ENCODE results near the gene SLC39A1. TPM values are rescaled to one million over a fixed set of nuclear protein-coding genes. Genes with fewer than 3 reads are reported as not detected.
A peak's percentile ranks its signal among the peaks of the same experiment; 100 is the strongest.

Gene SLC39A1
- total RNA-seq, 1 experiment from 2014 or later = 204 TPM

DNA sequence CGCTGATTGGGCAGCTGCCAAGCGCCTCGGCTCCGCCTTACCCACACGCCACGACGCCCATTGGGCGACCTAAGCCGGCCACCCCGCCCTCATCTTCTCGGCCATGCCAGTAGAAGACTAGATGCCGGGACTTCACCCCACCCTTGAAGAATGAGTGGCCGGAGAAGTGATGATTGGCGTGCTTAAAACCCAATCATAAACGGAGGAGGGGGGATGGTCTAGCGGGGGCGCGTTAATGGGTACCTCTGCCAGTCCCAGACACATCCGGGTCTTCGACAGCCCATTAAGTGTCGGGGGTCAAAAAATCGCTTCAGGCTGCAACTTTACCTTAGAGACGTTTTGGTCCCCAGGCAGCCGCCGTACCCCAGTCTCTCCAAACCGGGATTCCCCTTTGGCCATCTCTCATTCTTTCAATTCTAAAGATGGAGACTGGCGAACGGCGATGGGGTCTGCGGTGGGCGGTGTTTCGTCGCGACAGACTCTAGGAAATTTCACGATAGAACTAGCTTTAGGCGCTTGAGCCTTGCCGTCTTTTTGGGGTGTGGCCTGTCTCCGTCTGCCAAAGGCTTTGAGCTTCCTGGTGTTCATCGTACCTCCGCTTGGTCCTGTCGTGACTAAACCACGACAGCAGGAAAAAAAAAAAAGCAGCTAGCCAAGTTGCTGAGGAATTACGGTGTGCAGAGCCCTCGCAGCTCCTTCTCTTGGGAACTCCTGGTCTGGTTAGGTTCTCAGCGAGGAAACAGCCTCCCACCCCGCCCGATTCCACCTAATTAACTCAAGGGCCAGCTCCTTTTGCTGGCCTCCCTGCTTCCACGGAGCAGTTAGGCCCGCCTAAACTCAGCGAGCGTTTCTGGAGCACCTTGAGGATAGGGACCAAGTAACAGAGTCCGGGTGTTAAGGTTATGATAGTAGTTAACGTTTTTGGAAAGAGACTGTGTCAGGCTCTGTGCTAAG lies 40.1 kb downstream of the SLC39A1 start, which contains the start of gene GATAD2B (continued):
- TF ChIP-seq, protein P1, sequence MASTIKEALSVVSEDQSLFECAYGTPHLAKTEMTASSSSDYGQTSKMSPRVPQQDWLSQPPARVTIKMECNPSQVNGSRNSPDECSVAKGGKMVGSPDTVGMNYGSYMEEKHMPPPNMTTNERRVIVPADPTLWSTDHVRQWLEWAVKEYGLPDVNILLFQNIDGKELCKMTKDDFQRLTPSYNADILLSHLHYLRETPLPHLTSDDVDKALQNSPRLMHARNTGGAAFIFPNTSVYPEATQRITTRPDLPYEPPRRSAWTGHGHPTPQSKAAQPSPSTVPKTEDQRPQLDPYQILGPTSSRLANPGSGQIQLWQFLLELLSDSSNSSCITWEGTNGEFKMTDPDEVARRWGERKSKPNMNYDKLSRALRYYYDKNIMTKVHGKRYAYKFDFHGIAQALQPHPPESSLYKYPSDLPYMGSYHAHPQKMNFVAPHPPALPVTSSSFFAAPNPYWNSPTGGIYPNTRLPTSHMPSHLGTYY (CRISPR knock-in tag; IDR thresholded peaks at IDR 0.05) = no peak
- TF ChIP-seq, protein P2, sequence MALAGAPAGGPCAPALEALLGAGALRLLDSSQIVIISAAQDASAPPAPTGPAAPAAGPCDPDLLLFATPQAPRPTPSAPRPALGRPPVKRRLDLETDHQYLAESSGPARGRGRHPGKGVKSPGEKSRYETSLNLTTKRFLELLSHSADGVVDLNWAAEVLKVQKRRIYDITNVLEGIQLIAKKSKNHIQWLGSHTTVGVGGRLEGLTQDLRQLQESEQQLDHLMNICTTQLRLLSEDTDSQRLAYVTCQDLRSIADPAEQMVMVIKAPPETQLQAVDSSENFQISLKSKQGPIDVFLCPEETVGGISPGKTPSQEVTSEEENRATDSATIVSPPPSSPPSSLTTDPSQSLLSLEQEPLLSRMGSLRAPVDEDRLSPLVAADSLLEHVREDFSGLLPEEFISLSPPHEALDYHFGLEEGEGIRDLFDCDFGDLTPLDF (CRISPR knock-in tag; IDR thresholded peaks at IDR 0.05) = no peak
- peak; percentile 66 for TF ChIP-seq SP1 (CRISPR knock-in tag; conservative IDR thresholded peaks at IDR 0.05)
- TF ChIP-seq HMGA2 (CRISPR knock-in tag; IDR thresholded peaks at IDR 0.05) = no peak
- TF ChIP-seq, protein P3, sequence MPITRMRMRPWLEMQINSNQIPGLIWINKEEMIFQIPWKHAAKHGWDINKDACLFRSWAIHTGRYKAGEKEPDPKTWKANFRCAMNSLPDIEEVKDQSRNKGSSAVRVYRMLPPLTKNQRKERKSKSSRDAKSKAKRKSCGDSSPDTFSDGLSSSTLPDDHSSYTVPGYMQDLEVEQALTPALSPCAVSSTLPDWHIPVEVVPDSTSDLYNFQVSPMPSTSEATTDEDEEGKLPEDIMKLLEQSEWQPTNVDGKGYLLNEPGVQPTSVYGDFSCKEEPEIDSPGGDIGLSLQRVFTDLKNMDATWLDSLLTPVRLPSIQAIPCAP (CRISPR knock-in tag; IDR thresholded peaks at IDR 0.05) = no peak
- TF ChIP-seq ZNF121 (CRISPR knock-in tag; IDR thresholded peaks at IDR 0.05) = no peak
- TF ChIP-seq FOXP1 (CRISPR knock-in tag; IDR thresholded peaks at IDR 0.05; ENCODE audit: borderline replicate concordance) = no peak
- TF ChIP-seq, protein P4, sequence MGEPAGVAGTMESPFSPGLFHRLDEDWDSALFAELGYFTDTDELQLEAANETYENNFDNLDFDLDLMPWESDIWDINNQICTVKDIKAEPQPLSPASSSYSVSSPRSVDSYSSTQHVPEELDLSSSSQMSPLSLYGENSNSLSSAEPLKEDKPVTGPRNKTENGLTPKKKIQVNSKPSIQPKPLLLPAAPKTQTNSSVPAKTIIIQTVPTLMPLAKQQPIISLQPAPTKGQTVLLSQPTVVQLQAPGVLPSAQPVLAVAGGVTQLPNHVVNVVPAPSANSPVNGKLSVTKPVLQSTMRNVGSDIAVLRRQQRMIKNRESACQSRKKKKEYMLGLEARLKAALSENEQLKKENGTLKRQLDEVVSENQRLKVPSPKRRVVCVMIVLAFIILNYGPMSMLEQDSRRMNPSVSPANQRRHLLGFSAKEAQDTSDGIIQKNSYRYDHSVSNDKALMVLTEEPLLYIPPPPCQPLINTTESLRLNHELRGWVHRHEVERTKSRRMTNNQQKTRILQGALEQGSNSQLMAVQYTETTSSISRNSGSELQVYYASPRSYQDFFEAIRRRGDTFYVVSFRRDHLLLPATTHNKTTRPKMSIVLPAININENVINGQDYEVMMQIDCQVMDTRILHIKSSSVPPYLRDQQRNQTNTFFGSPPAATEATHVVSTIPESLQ (CRISPR knock-in tag; IDR thresholded peaks at IDR 0.05) = no peak
- TF ChIP-seq PRRX2 (CRISPR knock-in tag; IDR thresholded peaks at IDR 0.05) = no peak
- TF ChIP-seq CREM (CRISPR knock-in tag; IDR thresholded peaks at IDR 0.05) = no peak
- TF ChIP-seq GABPB1 (CRISPR knock-in tag; IDR thresholded peaks at IDR 0.05) = 0 out of 2 replicates have a peak, but pooled peaks have one; percentile 29
- TF ChIP-seq ZNF138 (CRISPR knock-in tag; conservative IDR thresholded peaks at IDR 0.05) = no peak
- no peak for TF ChIP-seq ZNF416 (CRISPR knock-in tag; IDR thresholded peaks at IDR 0.05)
- TF ChIP-seq MYBL2 (CRISPR knock-in tag; IDR thresholded peaks at IDR 0.05) = 0 out of 2 replicates have a peak, but pooled peaks have one; percentile 40
- TF ChIP-seq KAT7 (CRISPR knock-in tag; IDR thresholded peaks at IDR 0.05; ENCODE audit: borderline replicate concordance) = no peak
- TF ChIP-seq, protein P5, sequence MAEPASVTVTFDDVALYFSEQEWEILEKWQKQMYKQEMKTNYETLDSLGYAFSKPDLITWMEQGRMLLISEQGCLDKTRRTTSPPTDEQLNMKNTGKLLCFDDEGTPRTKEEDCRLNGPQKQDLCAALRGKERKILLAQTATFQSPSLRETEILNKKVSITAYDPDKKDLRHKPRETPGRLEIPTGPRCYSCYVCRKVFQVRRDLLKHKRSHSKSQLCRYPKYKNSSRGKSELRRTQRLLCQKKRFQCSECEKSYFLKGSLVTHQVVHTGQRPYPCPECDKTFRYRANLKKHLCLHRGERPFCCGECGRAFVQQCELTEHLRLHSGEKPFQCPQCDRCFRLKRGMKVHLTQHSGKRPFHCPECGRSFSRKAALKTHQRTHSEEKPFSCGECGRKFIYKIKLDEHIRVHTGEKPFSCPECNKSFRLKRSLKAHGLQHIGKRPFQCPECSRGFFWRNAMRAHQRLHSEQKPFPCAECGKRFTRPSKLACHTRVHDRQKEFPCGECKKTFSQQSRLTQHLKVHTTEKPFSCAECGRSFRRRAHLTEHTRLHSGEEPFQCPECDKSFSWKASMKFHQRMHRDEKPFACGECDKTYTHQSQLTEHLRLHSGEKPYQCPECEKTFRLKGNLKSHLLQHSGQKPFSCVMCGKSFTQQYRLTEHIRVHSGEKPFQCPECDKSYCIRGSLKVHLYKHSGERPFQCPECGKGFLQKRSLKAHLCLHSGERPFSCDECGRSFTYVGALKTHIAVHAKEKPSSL (CRISPR knock-in tag; conservative IDR thresholded peaks at IDR 0.05) = no peak
- TF ChIP-seq NFYB (CRISPR knock-in tag; conservative IDR thresholded peaks at IDR 0.05; ENCODE audit: low read depth) = peak; percentile 98
- TF ChIP-seq, protein P6, sequence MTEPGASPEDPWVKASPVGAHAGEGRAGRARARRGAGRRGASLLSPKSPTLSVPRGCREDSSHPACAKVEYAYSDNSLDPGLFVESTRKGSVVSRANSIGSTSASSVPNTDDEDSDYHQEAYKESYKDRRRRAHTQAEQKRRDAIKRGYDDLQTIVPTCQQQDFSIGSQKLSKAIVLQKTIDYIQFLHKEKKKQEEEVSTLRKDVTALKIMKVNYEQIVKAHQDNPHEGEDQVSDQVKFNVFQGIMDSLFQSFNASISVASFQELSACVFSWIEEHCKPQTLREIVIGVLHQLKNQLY (CRISPR knock-in tag; IDR thresholded peaks at IDR 0.05) = no peak
- TF ChIP-seq ZNF232 (CRISPR knock-in tag; IDR thresholded peaks at IDR 0.05) = peak; percentile 64; the same call in 1 of the 2 replicates
- TF ChIP-seq EMX1 (CRISPR knock-in tag; IDR thresholded peaks at IDR 0.05) = no peak
- TF ChIP-seq, protein P7, sequence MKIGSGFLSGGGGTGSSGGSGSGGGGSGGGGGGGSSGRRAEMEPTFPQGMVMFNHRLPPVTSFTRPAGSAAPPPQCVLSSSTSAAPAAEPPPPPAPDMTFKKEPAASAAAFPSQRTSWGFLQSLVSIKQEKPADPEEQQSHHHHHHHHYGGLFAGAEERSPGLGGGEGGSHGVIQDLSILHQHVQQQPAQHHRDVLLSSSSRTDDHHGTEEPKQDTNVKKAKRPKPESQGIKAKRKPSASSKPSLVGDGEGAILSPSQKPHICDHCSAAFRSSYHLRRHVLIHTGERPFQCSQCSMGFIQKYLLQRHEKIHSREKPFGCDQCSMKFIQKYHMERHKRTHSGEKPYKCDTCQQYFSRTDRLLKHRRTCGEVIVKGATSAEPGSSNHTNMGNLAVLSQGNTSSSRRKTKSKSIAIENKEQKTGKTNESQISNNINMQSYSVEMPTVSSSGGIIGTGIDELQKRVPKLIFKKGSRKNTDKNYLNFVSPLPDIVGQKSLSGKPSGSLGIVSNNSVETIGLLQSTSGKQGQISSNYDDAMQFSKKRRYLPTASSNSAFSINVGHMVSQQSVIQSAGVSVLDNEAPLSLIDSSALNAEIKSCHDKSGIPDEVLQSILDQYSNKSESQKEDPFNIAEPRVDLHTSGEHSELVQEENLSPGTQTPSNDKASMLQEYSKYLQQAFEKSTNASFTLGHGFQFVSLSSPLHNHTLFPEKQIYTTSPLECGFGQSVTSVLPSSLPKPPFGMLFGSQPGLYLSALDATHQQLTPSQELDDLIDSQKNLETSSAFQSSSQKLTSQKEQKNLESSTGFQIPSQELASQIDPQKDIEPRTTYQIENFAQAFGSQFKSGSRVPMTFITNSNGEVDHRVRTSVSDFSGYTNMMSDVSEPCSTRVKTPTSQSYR (CRISPR knock-in tag; IDR thresholded peaks at IDR 0.05) = peak; percentile 53; the same call in 1 of the 2 replicates
- TF ChIP-seq, protein P8, sequence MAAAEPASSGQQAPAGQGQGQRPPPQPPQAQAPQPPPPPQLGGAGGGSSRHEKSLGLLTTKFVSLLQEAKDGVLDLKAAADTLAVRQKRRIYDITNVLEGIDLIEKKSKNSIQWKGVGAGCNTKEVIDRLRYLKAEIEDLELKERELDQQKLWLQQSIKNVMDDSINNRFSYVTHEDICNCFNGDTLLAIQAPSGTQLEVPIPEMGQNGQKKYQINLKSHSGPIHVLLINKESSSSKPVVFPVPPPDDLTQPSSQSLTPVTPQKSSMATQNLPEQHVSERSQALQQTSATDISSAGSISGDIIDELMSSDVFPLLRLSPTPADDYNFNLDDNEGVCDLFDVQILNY (CRISPR knock-in tag; IDR thresholded peaks at IDR 0.05) = no peak
- TF ChIP-seq ETV6 (CRISPR knock-in tag; IDR thresholded peaks at IDR 0.05) = 0 out of 2 replicates have a peak, but pooled peaks have one; percentile 28
- TF ChIP-seq, protein P9, sequence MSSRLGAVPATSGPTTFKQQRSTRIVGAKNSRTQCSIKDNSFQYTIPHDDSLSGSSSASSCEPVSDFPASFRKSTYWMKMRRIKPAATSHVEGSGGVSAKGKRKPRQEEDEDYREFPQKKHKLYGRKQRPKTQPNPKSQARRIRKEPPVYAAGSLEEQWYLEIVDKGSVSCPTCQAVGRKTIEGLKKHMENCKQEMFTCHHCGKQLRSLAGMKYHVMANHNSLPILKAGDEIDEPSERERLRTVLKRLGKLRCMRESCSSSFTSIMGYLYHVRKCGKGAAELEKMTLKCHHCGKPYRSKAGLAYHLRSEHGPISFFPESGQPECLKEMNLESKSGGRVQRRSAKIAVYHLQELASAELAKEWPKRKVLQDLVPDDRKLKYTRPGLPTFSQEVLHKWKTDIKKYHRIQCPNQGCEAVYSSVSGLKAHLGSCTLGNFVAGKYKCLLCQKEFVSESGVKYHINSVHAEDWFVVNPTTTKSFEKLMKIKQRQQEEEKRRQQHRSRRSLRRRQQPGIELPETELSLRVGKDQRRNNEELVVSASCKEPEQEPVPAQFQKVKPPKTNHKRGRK (CRISPR knock-in tag; IDR thresholded peaks at IDR 0.05; ENCODE audit: borderline replicate concordance) = no peak
